GM19193 (cell line): Measurements from ENCODE around the gene PDE4B.

ENCODE experiments used
- POLR2A ChIP-seq: IDR thresholded peaks from 4 replicates; pipeline ENCODE4 v1.6.1; 2011; ENCODE audit not compliant: insufficient read depth, insufficient read length; ENCODE audit errors: extremely low read depth

Gene PDE4B

GRCh38 chr1:66243548-66244130 lies 450.9 kb downstream of the PDE4B start:
- TF ChIP-seq POLR2A, result no peak

- TF ChIP-seq POLR2A, result no peak
Observed at GRCh38 chr1:66244429-66244828, 451.7 kb downstream of the PDE4B start.

DNA sequence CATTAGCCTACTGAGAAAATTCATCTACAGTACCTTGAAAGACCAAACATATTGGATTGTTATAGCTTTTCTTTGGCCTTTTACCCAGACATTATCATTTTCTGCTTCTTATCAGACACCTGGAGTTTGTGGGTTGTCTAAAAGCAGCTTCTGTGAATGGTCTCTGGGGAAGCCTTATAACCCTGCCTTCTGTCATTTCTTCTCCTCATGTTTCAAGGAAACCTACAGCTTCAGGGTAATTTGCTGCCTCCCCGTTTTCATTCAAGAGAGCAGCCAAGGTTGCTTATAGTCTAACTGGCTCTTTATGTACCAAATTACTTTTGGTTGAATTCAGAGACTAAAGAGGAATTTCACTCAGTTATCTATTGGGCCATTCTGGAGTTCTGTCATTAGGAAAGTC lies 453.0 kb downstream of the PDE4B start:
- no peak for TF ChIP-seq POLR2A

GRCh38 chr1:66246351-66247269 lies 453.9 kb downstream of the PDE4B start:
- TF ChIP-seq POLR2A, result no peak

- no peak for TF ChIP-seq POLR2A
Observed at GRCh38 chr1:66247415-66248208, 454.9 kb downstream of the PDE4B start.

- TF ChIP-seq POLR2A, result no peak
Observed at GRCh38 chr1:66248257-66248656, 455.6 kb downstream of the PDE4B start.

DNA sequence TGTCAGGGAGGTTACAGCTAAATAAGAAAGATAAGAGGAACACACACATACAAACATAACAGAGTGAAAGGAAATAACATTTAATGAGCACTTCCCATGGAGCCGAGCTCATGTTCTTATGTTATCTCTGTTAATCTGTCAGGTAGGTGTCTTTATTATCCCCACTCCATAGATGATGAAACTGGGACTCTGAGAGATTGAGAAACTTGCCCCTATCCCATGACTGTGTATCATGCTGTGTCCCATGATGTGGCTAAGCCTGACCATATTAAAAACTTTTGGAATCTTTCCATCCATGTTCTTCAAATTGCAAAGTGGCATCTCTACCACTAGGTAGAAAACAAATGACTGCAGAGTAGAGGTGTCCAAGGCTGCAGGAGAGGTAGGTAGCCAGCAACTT lies 456.1 kb downstream of the PDE4B start:
- no peak for TF ChIP-seq POLR2A

GRCh38 chr1:66250075-66250474 lies 457.4 kb downstream of the PDE4B start:
- TF ChIP-seq POLR2A, result no peak

DNA sequence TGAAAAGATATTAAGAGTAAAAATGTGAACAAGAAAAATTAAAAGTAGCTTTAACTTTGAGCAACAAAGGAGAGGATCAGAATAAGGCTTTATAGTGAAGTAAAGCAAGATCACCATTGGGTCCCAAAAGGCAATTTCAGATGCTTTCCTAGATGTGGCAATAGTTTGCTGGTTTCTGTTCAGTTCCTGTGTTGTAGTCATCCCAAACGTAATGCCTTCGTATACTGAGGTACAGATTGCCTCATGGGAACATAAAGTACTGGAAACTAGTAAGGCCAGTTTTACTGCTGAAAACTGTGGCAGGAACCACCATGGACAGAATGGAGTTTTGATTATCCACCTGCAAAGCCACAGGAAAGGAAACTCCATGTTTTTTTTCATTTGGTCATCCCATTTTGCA lies 457.8 kb downstream of the PDE4B start:
- TF ChIP-seq POLR2A, result no peak

DNA sequence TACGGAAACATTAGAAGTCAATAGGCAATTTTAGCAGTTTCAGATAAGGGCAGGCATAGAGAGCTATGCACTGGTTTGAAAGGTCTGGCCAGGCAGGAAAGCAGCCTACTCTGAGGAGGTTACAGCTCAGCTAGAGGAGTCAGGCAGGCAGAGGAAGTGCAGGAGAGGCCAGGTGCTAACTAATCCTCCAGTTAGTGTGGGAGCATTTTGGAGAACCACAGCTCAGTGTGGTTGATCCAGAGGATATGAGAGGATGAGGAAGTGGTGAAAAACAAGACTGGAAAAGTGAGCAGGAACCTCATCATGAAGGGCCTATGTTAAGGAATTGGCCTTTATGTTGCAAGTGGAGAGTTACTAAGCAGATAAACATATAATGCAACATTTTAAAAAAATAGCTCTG lies 458.9 kb downstream of the PDE4B start:
- TF ChIP-seq POLR2A, result no peak

- no peak for TF ChIP-seq POLR2A
Observed at GRCh38 chr1:66253330-66253921, 460.7 kb downstream of the PDE4B start.

DNA sequence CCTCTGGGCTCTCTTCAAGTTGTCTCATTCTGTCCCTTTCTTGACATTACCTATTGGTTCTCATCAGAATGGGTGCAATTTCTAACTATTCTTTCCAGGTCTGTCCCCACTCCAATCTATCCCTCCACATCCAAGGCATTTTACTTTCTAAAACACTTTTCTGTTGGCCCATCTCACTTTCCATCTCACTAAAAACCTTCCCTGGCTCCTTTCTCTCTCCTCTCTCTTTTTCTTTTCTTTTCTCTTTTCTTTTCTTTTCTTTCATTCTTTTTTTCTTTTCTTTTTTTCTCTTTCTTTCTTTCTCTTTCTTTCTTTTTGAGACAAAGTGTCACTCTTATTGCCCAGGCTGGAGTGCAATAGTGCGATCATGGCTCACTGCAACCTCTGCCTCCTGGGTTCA lies 462.1 kb downstream of the PDE4B start:
- no peak for TF ChIP-seq POLR2A

DNA sequence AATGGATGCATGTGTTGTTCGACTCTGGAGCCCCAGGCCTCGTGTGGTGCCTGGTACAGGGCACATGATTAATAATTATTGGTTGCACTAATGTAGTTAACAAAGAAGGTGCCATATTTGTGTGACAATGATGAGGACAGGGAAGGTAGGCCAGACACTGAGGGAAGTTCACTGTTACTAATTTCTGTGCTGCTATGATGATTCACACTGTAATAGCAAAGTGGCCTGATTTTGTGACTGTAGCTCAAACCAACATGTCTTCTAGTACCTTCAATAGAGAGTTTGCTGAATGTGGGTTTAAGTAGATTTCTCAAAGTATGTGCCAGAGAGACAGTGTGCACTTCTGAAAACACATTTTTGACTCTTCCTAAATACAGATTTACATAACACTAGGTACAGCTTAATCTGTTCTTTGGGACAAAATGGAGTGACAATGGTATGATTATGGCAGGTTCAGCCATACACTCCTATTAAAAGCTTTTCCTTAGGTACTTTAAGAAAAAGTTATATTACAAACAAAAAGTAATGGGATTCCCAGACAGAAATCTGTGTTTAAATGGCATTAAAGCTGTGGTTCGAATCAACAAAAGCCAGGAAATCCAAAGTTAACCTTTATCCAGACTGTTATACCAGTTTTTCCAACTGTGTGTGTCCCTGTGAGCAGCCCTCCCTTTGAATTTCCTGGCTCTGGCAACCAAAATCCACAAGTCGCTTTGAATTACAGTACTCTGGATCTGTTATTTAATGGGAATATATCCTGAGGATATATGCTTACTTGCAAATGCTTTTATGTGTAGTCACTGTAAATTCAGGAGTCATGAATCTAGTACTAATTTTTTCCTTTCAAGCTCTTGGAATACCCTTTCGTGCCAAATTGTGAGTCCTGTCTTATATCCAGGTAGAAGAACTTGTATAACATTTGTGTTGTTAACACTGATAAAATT lies 464.2 kb downstream of the PDE4B start:
- no peak for TF ChIP-seq POLR2A
